ENCODE measurements around the gene DNAH9.

GRCh38 chr17:11739848-11740247 is 141.6 kb downstream of the DNAH9 start:
- TF ChIP-seq POLR2A (IDR thresholded peaks at IDR 0.05) (no peak), CTCF (IDR thresholded peaks at IDR 0.05) (no peak)
